Activated T-cell treated with anti-CD3 and anti-CD28 coated beads, Interleukin-2, amount 50 U/mL, for 72 hours (primary cell): ENCODE measurements around the gene FDX2. TPM values are rescaled to one million over a fixed set of nuclear protein-coding genes. Genes with fewer than 3 reads are reported as not detected.

Experiments
- total RNA-seq, 2 donors: library from RNA; stranded (reverse); gene quantifications; one replicate each; pipeline ENCODE4 v1.2.3, GENCODE V29; 2022

Gene FDX2
- total RNA-seq, 2 donors from 2014 or later, result 13.0 to 16.3 TPM

Other genes starting within 250 kb of the FDX2 start
- 10 to 100 TPM; 55.0 to 70.4 TPM for gene SHFL, start 229.7 kb downstream of the FDX2 start, total RNA-seq
- 10 to 100 TPM; 13.2 to 17.6 TPM for gene ANGPTL6, start 213.3 kb downstream of the FDX2 start, total RNA-seq
- gene PPAN, start 209.7 kb downstream of the FDX2 start, total RNA-seq, result 100 to 1,000 TPM; 106 to 117 TPM
- 10 to 100 TPM; 65.4 to 73.9 TPM for gene P2RY11, start 204.3 kb downstream of the FDX2 start, total RNA-seq
- gene EIF3G, start 196.1 kb downstream of the FDX2 start, total RNA-seq, result 100 to 1,000 TPM; 277 to 278 TPM
- gene DNMT1, start 121.1 kb downstream of the FDX2 start, total RNA-seq, result 100 to 1,000 TPM; 294 to 304 TPM
- 10 to 100 TPM; 11.5 to 11.6 TPM for gene S1PR2, start 84.7 kb downstream of the FDX2 start, total RNA-seq
- 10 to 100 TPM; 83.2 to 93.6 TPM for gene MRPL4, start 63.8 kb downstream of the FDX2 start, total RNA-seq
- gene ICAM1, start 44.9 kb downstream of the FDX2 start, total RNA-seq, result 10 to 100 TPM; 20.7 to 40.1 TPM
- 1 to 10 TPM; 1.5 to 1.9 TPM for gene ICAM4, start 29.1 kb downstream of the FDX2 start, total RNA-seq
- gene ICAM5, start 26.1 kb downstream of the FDX2 start, total RNA-seq, result 1 to 10 TPM; 3.1 to 3.8 TPM
- gene ZGLP1, start 6.2 kb downstream of the FDX2 start, total RNA-seq, result 1 to 10 TPM; 5.9 TPM
- gene RAVER1, start 17.5 kb upstream of the FDX2 start, total RNA-seq, result 10 to 100 TPM; 60.2 to 68.3 TPM
- gene ICAM3, start 23.6 kb upstream of the FDX2 start, total RNA-seq, result 100 to 1,000 TPM; 163 to 183 TPM
- 100 to 1,000 TPM; 174 to 222 TPM for gene TYK2, start 64.6 kb upstream of the FDX2 start, total RNA-seq
- gene CDC37, start 87.5 kb upstream of the FDX2 start, total RNA-seq, result 100 to 1,000 TPM; 128 to 137 TPM
- 10 to 100 TPM; 21.8 to 36.8 TPM for gene PDE4A, start 104.5 kb upstream of the FDX2 start, total RNA-seq
- gene KEAP1, start 187.3 kb upstream of the FDX2 start, total RNA-seq, result 10 to 100 TPM; 65.2 to 70.7 TPM
- 1 to 10 TPM in 1 of 2 donors, under 1 TPM in 1; 0.19 to 1.8 TPM for gene S1PR5, start 201.4 kb upstream of the FDX2 start, total RNA-seq
- gene ATG4D, start 227.9 kb upstream of the FDX2 start, total RNA-seq, result 10 to 100 TPM; 35.4 to 37.0 TPM
- 10 to 100 TPM; 48.4 to 61.7 TPM for gene KRI1, start 250.0 kb upstream of the FDX2 start, total RNA-seq